ENCODE data around the gene TLR3.
"Not testable (repeated sequence)": the region's sequence is repeated elsewhere in the genome, so short reads cannot be mapped to it uniquely, and the experiment has no call there.

The TLR3 gene

DNA sequence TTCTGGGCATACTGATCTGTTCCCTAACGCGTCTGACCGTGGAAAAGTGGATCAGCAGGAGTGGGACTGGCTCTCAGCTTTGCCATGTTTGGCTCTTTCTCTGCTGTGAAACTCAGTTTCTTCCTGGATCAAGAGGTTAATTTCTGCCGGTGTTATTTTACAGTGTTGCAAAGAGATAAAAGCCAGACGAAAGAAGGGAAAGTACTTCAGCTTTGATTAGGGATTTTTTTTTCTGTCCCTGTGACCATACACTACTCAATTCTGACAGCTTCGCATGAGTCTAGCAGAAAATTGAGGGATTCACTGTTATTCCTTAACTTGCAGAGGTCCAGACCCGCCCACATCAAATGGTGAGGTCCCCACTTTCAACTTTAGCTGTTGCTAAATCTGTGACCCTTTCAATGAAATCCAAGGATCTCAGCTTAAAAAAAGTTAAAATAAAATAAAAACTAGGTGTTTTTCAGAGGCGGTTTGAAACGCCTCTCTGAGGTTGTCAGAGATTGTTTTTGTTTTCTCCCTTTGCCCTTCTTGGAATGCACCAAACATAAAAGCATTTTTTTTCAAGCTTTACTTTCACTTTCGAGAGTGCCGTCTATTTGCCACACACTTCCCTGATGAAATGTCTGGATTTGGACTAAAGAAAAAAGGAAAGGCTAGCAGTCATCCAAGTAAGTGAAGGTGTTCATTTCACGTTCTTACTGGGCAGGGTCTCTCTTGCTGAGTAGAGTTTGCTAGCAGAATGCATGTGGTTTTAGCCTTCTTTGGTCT is at the start of gene TLR3:
TSS of gene TLR3 (plus strand) at position 576 of the 768 bp plus-strand sequence. CDS start 7,464 bp downstream, outside the sequence.
- peak; percentile 11 for DNase-seq (ENCODE audit: low spot score)

- no peak for DNase-seq (ENCODE audit: low spot score)
Measured at GRCh38 chr4:186019269-186019668, 49.7 kb upstream of the TLR3 start.

GRCh38 chr4:186020106-186020792 is 48.7 kb upstream of the TLR3 start:
- DNase-seq (ENCODE audit: low spot score): no peak

DNA sequence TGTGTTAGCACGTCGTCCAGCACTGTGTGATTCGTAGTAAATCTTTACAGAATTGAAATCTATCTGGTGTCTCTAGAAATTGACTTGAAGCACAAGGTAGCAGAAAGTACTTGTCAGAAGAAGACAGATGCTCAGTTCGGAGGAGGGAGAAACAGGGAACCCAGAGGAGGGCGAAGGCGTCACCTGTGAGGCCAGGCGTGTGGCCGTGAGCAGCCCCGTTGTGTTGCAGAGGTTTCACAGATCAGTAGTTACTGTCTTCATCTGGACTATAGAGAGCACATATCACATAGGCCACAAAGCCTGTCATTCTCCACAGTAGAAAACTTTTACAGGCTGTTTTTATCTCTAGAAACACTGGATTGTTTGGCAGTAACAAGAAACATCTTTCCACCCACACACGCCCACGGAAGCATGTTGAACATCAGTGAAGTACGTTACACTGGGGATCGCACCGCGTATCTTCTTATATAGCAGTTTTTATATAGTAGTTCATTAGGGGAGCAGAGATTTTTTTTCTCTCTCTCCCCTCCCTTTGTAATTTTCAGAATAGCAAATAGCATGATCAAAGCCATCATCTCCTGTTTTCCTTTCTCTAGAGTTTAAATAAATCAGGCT is 48.1 kb upstream of the TLR3 start:
- no peak for DNase-seq (ENCODE audit: low spot score)

GRCh38 chr4:186021461-186022167 is 47.3 kb upstream of the TLR3 start:
- DNase-seq (ENCODE audit: low spot score): peak; percentile 76

DNA sequence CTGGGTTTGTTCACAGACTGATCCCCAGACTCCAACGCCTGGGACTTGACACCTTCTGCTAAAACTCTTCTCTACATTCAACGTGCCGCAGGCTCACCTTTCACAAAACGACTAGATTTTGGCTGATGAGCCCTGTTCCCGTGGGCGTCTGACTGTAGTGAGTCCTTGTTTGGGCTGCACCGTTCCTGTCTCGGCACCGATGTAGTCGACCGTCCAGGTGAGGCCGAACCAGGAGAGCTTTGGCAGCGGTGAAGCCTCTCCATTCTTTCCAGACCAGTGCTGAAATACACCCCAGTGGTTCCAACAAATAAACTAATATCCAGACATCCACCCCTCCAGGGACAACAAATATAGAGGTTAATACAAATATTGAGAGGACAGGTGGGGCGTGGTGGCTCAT is 45.0 kb upstream of the TLR3 start:
- no peak for DNase-seq (ENCODE audit: low spot score)

DNA sequence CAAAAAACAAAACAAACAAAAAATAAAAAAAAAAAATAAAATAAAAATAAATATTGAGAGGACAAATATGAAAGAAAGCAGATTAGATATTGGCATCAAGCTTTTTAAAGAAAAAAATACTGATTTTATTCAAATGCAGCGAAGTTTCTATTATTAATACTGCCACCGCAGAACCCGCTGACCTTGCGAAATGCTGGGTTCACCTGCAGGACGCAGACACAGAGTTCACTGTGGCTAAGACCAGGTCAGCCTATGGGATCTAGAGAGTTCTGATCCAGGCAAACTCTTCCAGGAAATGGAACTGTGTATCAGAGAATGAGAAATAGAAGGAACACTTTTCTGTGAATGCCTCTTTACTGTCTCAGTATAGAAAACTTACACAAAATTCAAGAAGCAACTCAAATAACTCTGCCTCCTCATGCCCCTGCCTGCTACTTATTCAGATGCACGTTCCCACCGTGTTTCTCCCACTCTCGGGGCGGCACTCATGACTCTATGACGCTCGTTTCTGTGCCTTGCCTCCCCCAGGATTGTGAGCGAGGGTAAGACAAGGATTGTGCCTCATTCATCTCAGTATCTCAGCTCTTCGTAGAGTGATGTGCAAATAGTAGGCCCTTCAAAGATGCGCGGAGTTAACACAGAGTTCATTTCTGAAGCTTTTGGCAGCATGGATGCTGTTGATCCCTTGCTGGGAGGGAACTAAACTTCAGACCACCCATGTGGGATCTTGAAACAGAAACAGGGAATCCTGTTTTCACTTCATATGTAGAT is 44.1 kb upstream of the TLR3 start:
- DNase-seq (ENCODE audit: low spot score): no peak

- no peak for DNase-seq (ENCODE audit: low spot score)
Measured at GRCh38 chr4:186025408-186025690, 43.6 kb upstream of the TLR3 start.

GRCh38 chr4:186027405-186027804 is 41.6 kb upstream of the TLR3 start:
- DNase-seq (ENCODE audit: low spot score): no peak

- DNase-seq (ENCODE audit: low spot score): peak; percentile 21
Measured at GRCh38 chr4:186029571-186030398, 39.2 kb upstream of the TLR3 start.

DNA sequence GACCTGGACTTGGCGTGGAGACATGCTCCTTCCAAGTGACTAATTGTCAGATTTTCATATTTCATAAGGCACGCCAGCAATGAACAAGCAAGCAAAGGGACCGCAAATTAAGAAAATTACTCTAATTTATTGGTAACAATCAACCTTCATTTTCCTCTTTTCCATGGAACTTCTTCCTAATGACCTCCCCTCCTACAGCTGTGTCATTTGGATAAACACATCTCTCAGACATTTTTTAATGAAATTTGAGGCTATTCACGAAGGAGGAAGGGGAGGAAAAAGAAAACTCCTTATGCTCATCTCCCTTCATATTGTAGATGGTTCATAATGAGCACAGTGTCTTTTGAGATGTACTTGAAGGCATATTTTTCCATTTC is 38.6 kb upstream of the TLR3 start:
- no peak for DNase-seq (ENCODE audit: low spot score)

GRCh38 chr4:186030795-186031194 is 38.2 kb upstream of the TLR3 start:
- no peak for DNase-seq (ENCODE audit: low spot score)

- DNase-seq (ENCODE audit: low spot score): peak; percentile 27
Measured at GRCh38 chr4:186032259-186032658, 36.7 kb upstream of the TLR3 start.

DNA sequence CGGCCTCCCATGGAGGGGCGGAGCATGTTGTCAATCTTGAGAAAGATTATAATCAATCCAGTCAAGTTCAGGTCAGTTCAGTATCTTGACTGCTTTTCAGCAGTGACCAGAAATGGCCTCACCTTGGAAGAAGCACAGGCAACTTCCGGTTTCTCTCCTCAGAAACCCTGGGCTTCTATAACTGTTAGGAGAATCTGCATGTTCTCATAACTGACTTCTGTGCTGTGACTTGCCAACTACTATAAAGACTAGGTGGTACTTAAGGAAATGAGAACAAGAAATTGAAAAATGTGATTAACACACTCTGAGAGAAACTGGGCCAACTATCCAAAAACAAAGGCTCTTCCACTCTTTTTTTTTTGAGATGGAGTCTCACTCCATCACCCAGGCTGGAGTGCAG is 35.9 kb upstream of the TLR3 start:
- DNase-seq (ENCODE audit: low spot score): no peak

DNA sequence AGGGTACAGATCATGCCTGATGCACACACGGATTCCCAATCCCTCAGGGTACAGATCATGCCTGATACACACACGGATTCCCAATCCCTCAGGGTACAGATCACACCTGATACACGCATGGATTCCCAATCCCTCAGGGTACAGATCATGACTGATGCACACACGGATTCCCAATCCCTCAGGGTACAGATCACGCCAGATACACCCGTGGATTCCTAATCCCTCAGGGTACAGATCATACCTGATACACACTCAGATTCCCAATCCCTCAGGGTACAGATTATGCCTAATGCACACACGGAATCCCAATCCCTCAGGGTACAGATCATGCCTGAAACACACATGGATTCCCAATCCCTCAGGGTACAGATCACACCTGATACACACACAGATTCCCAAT is 34.3 kb upstream of the TLR3 start:
- DNase-seq (ENCODE audit: low spot score): not testable (repeated sequence)

- DNase-seq (ENCODE audit: low spot score): no peak
Measured at GRCh38 chr4:186036976-186037581, 31.9 kb upstream of the TLR3 start.

DNA sequence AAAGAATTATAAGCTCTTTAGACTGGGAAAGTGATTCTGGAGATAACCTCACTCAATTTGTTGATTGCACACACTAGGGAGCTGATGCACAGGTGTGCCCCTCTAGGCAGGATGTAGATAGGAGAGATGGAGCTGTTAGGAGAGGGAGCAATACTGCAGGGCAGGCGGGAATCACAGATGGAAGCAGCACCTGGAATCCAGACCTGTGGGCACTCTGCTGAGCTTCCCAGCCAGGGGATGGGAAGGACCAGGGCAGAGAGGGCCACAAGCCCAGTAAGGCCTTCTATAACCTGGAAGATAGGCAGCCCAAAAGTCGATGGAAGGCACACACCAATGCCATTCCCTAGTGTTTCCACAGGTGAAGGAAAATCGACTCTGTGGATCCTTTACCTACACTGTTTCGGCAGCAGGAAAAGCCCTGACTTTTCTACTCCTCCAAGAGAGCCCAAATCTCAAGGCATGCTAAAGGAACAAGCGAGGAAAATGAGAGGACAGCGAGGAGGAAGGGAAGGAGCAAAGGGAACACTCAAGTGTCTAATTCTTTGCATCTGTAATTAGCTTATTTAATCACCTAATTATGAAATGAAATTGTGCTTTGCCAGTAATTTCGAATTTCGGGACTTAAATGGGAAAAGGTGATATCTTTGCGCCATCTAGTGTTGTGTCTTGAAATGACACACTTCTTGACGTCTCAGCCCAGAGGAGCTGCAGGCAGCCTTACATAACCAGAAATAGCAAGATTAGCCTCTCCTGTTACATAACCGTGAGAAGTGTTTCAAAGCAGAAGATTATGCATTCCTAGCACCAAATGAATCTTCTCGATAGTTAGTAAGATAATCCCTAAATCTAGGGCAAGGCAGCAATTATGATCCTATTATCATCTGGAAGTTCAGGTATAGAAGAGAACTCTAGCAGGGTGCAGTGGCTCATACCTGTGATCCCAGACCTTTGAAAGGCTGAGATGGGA is 31.0 kb upstream of the TLR3 start:
- peak; percentile 96 for DNase-seq (ENCODE audit: low spot score)

- no peak for DNase-seq (ENCODE audit: low spot score)
Measured at GRCh38 chr4:186039697-186040096, 29.3 kb upstream of the TLR3 start.

DNA sequence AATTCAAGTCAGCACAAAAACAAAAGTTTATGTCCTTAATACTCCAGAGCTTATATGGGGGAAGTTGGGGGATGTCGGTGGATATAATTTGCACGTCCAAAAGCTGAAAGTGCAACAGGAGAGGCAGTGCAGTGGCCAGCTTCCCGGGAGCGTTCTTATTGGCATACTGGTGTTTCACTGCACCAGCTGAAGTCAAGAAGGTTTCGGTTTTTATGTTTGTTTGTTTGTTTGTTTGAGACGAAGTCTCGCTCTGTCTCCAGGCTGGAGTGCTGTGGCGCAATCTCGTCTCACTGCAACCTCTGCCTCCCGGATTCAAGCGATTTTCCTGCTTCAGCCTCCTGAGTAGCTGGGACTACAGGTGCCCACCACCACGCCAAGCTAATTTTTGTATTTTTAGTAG is 28.6 kb upstream of the TLR3 start:
- no peak for DNase-seq (ENCODE audit: low spot score)

Data from cerebellar cortex (tissue), 1 donor.